Stimulated activated CD4-positive, alpha-beta T cell treated with anti-CD3 and anti-CD28 coated beads, Interleukin-1b, Interleukin-23, amount 100 ng/mL, for 4 hours (primary cell): Measurements from ENCODE around the gene TMEM239.

Experiments used
- DNase-seq, 2 donors: peaks; one replicate each; pipeline ENCODE4 v3.0.0-alpha.2; 2020; ENCODE audit warnings: low read depth in 2 of 2

Gene TMEM239

GRCh38 chr20:2849529-2849928 lies 33.4 kb downstream of the TMEM239 start:
- no peak for DNase-seq

DNA sequence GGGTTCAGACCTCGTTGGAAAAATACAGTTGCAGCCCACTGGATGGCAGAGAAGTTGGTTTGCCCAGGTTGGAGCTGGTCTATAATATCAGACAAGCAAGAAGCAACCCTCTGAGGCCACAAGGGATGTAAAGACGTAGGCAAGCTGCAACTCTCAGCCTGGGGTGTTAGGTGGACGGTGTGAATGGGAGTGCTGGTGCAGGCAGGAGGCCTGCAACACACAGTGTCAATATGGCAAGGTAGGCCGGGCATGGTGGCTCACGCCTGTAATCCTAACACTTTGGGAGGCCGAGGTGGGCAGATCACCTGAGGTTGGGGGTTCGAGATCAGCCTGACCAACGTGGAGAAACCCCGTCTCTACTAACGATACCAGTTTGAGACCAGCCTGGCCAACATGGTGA lies 34.9 kb downstream of the TMEM239 start:
- DNase-seq = no peak

DNA sequence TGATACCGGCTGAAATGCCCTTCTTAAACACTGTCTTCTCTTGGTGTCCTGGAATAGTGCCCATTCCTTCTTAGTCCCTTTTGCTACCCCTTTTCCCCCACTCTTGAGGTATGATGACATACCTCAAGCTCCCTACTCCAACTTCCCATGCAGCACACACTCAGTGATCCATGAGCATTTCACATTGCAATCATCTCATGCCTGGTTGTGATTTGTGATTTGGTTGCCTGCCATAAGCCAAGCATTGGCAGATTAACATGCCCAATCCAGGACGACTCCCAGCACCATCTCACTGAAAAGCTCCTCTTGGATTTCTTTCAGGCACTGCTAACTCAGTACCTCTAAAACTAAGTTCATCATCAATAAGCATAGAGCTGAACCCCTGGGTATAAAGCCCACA lies 42.4 kb downstream of the TMEM239 start:
- no peak for DNase-seq

GRCh38 chr20:2859330-2860121 lies 43.4 kb downstream of the TMEM239 start:
- DNase-seq = no peak

- no peak for DNase-seq
Measured at GRCh38 chr20:2864626-2865025, 48.5 kb downstream of the TMEM239 start.

DNA sequence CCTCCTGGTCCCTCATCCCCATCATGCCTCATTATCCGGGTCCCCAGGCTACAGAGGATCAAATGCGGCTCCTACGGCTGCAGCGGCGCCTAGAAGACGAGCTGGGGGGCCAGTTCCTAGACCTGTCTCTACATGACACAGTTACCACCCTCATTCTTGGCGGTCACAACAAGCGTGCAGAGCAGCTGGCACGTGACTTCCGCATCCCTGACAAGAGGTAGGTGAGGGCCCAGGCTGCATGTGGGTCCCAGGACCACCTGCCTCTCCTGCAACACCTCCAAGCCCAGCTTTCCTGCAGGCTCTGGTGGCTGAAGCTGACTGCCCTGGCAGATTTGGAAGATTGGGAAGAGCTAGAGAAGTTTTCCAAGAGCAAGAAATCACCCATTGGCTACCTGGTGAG lies 48.9 kb downstream of the TMEM239 start:
- DNase-seq = no peak

DNA sequence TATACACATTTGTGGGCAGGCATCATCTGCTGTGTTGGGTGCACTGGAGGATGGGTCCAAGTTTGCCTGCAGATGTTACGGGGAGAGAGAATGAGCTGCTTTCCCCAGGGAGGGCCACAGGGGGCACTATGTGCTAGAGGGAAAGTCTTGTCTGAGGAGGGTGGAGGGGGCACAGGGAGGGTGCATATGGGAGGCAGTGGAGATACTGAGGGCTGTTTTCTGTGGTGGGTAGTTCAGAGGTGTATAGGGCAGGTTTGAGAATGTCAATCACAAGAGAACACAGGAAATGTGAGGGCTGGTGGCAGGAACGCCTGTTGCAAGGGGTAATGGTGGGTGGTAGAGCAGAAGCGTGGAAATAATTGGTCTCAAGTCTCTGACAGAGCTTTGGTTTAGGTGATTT lies 49.5 kb downstream of the TMEM239 start:
- no peak for DNase-seq

GRCh38 chr20:2866236-2866635 lies 50.1 kb downstream of the TMEM239 start:
- DNase-seq = no peak

DNA sequence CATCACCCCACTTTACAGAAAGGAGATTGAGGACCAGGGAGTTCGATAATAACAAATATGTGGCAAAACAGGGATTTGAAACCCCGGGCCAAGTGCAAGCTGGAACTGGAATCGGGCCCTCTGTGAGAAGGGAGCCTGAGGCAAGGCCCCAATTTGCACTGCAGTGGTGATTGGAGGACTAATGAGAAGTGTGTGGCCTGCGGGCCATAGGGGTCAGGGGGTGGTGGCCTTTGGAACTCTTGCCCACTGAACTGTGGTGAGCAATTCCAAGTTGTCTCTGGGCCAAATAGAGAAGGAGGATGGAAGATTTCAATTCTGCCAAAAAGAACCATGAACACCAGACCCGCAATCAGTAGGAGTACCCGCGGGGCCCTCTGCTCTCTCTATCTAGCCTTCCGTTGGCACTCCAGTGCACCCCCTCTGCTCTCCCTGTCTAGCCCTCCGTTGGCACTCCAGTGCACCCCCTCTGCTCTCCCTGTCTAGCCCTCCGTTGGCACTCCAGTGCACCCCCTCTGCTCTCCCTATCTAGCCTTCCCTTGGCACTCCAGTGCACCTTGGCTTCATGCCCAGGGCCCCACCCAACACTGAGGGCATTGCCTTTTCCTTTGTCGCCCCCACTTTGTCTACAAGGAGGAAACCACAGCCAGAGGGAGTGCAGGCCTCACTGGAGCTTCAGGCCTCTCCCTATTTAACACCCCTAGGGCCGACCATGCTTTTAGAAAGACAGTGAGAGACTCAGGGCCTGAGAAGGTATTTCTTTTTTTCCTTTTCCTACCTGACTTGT lies 51.1 kb downstream of the TMEM239 start:
- DNase-seq = no peak
